ENCODE measurements around the gene CLASP1. TPM values are rescaled to one million over a fixed set of nuclear protein-coding genes. Genes with fewer than 3 reads are reported as not detected.

CLASP1 gene
- total RNA-seq, 1 experiment from 2014 or later: 45.9 TPM

DNA sequence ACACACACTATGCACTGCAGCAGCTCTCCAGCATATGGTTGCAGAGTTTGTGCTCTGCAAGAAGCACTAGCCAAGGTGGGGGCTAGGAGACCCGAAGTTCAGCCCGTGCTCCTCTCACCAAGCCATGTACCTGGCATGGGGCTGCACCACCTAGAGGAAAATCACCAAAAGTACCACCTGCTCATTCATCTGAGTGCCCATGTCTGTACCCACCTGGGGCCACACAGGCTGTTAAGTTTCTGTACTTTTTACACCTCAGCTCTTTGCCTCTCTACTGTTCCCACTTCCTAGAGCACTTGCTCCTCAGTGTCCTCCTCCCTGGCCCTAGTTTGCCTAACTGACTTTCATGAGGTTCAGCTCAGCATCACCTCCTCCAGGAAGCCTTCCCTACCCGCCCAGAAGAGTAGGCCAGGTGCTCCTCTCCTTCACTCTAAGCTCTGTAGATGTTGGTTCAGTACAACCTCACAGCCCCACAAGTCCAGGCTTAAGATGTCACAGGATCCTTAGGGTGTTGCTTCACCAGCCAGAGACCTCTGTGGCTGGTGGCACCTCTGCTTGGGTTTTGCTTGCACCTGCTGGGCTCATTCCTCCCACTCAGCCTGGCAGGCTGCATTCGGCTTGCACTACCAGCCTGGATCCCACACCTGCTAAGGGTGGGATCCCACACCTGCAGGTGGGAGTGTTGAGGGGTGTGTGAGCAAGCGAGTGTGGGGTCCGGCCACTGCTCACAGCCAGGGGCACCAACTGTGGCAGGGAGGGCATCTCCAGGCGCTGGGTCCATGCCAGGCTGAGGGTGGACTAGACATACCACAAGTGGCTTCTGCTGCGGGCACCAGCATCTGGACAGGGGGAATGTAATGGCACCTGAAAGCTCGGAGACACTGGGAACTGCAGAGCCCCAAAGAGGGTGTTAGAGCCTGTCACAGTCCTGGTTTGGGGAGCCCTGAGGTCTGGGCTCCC lies 354.1 kb downstream of the CLASP1 start:
- Histone ChIP-seq H4K20me1 (ENCODE audit: control insufficient read depth, insufficient read depth, insufficient read length) (no peaks in the 10 kb centered on the region), H4K8ac (replicated peaks; ENCODE audit: insufficient read length, low read depth, low read length) (no peak overlapping the region), H2BK15ac (ENCODE audit: low read depth, low read length) (no peak overlapping the region), H3K14ac (ENCODE audit: insufficient read depth, low read length) (no peak overlapping the region), H3T11ph (ENCODE audit: low read length) (no peak overlapping the region), H3K79me2 (ENCODE audit: insufficient read depth, low read length) (no peaks in the 10 kb centered on the region), H3K18ac (ENCODE audit: insufficient read length, low read depth, low read length) (no peak overlapping the region), H3K9ac (ENCODE audit: extremely low read depth, insufficient read length, low read length) (no peak overlapping the region), H3K9me3 (ENCODE audit: control insufficient read depth, low read depth, low read length) (no peaks in the 10 kb centered on the region), H3K4me2 (ENCODE audit: insufficient read depth, insufficient read length, low read length) (no peak overlapping the region), H2BK120ac (ENCODE audit: low read depth, low read length, poor library complexity, severe bottlenecking) (no peak overlapping the region), H3K4me1 (ENCODE audit: insufficient read depth, low read length) (no peaks in the 10 kb centered on the region), H3K23ac (ENCODE audit: insufficient read length, low read depth, low read length) (no peak overlapping the region), H2BK20ac (ENCODE audit: low read depth, low read length, poor library complexity, severe bottlenecking) (no peak overlapping the region), H3K23me2 (ENCODE audit: insufficient read length, low read depth, low read length, poor library complexity, severe bottlenecking) (no peaks in the 10 kb centered on the region), H2BK5ac (ENCODE audit: insufficient read length, low read length) (no peak overlapping the region), H3K56ac (ENCODE audit: insufficient read length, low read depth, low read length) (no peak overlapping the region), H3K27ac (ENCODE audit: insufficient read length, low read depth, low read length) (no peak overlapping the region), H2BK12ac (ENCODE audit: insufficient read length, low read depth, low read length) (no peak overlapping the region), H4K91ac (ENCODE audit: insufficient read length, low read depth, low read length) (no peak overlapping the region), H2AFZ (ENCODE audit: low read length) (no peak overlapping the region), H2AK5ac (ENCODE audit: insufficient read length, low read length) (no peak overlapping the region), H3K27me3 (ENCODE audit: insufficient read depth, low read length) (no peaks in the 10 kb centered on the region), H3K4ac (ENCODE audit: low read depth, low read length) (no peak overlapping the region), H4K5ac (ENCODE audit: insufficient read length, low read depth, low read length) (no peak overlapping the region), H3K79me1 (ENCODE audit: insufficient read depth, low read depth, low read length, poor library complexity, severe bottlenecking) (no peaks in the 10 kb centered on the region)
- Mint-ChIP-seq H3K27me3 (ENCODE audit: low read depth) (peaks cover 7% of the 10 kb centered on the region), H3K36me3 (ENCODE audit: insufficient read depth in 1 of 3, low read depth in 3 of 3) (no peaks in the 10 kb centered on the region), H3K27ac (no peak overlapping the region), H3K4me3 (no peak overlapping the region), H3K4me1 (peaks cover 2 to 5% of the 10 kb centered on the region in 2 experiments; a peak in 3 of 4 replicates), H3K9me3 (no peaks in the 10 kb centered on the region; a peak in 1 of 5 replicates)
- DNase-seq: no peak
- TF ChIP-seq, protein P1, sequence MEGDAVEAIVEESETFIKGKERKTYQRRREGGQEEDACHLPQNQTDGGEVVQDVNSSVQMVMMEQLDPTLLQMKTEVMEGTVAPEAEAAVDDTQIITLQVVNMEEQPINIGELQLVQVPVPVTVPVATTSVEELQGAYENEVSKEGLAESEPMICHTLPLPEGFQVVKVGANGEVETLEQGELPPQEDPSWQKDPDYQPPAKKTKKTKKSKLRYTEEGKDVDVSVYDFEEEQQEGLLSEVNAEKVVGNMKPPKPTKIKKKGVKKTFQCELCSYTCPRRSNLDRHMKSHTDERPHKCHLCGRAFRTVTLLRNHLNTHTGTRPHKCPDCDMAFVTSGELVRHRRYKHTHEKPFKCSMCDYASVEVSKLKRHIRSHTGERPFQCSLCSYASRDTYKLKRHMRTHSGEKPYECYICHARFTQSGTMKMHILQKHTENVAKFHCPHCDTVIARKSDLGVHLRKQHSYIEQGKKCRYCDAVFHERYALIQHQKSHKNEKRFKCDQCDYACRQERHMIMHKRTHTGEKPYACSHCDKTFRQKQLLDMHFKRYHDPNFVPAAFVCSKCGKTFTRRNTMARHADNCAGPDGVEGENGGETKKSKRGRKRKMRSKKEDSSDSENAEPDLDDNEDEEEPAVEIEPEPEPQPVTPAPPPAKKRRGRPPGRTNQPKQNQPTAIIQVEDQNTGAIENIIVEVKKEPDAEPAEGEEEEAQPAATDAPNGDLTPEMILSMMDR (conservative IDR thresholded peaks at IDR 0.05): no peak
- WGBS (ENCODE audit: extremely low coverage, insufficient read length, low lambda C conversion rate): no CpG with 5 or more reads among the region's 9 CpGs

Measured in H9 (cell line).